Upper lobe of right lung (tissue), 1 donor: Measurements from ENCODE around the gene C1orf21. TPM values are rescaled to one million over a fixed set of nuclear protein-coding genes. Genes with fewer than 3 reads are reported as not detected.

Experiments
- ATAC-seq: fragments of 200-7000 bp; cut with Tn5 transposase; one replicate; pipeline ENCODE4 v1.9.1; 2020; ENCODE audit warnings: mild to moderate bottlenecking, moderate library complexity
- DNase-seq: peaks from one replicate; pipeline ENCODE4 v3.0.0-alpha.2; 2020
- H3K27ac ChIP-seq: fragments of 200-600 bp; one replicate; pipeline ENCODE4 v1.8.0; 2022
- H3K27me3 ChIP-seq: fragments of 200-600 bp; one replicate; pipeline ENCODE4 v1.8.0; 2022; ENCODE audit warnings: mild to moderate bottlenecking
- H3K36me3 ChIP-seq: fragments of 200-600 bp; one replicate; pipeline ENCODE4 v1.8.0; 2022
- H3K4me1 ChIP-seq: fragments of 200-600 bp; one replicate; pipeline ENCODE4 v1.8.0; 2022
- H3K4me3 ChIP-seq: fragments of 200-600 bp; one replicate; pipeline ENCODE4 v1.8.0; 2022; ENCODE audit warnings: mild to moderate bottlenecking
- H3K9me3 ChIP-seq: fragments of 200-600 bp; one replicate; pipeline ENCODE4 v1.8.0; 2022
- intact Hi-C: fragments of 100-400 bp; cut with DNase I; formaldehyde crosslinking; loops from one replicate; pipeline ENCODE4 v1.11.0; 2022
- total RNA-seq: library from RNA; stranded (reverse); fragmentation: NEBNext Ultra II Directional; extraction: Animal tissue kit (Norgen Biotek cat#: 25700); gene quantifications from one replicate; pipeline ENCODE4 v1.2.1, GENCODE V29; 2021
- TF ChIP-seq, protein P1 (sequence below): fragments of 200-600 bp; IDR thresholded peaks from one replicate; pipeline ENCODE4 v1.8.0; 2022; ENCODE audit warnings: antibody characterized with exemption
- donor health status: DM: no; HTN: yes; CAD: no; lungs with severe emphysema.

The C1orf21 gene
- total RNA-seq, 1 donor from 2014 or later = 78.8 TPM

DNA sequence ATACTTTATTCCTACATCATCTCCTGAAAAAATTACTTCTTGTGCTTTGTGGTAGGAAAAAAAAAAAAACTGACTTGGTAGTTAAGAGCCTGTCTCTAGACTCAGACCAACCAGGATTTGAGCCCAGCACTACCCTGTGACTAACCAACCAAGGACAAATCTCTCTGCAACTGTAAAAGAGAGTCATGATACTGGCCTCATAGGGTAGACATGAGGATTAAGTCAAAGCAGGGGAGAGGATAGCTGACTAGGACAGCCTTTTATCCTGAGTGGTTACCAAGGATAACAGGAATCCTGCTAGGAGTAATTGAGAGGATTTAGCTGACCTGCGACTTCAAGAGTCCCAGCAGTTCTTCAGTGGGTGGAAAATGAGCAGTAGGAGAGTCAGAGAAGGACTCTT is 112.8 kb downstream of the C1orf21 start:
- intact Hi-C loops = no loop called here
- H3K4me1 ChIP-seq = no peaks in the 10 kb centered on the region
- no peaks in the 10 kb centered on the region for H3K9me3 ChIP-seq
- H3K27me3 ChIP-seq = no peaks in the 10 kb centered on the region
- H3K36me3 ChIP-seq = no peaks in the 10 kb centered on the region
- TF ChIP-seq, protein P1, sequence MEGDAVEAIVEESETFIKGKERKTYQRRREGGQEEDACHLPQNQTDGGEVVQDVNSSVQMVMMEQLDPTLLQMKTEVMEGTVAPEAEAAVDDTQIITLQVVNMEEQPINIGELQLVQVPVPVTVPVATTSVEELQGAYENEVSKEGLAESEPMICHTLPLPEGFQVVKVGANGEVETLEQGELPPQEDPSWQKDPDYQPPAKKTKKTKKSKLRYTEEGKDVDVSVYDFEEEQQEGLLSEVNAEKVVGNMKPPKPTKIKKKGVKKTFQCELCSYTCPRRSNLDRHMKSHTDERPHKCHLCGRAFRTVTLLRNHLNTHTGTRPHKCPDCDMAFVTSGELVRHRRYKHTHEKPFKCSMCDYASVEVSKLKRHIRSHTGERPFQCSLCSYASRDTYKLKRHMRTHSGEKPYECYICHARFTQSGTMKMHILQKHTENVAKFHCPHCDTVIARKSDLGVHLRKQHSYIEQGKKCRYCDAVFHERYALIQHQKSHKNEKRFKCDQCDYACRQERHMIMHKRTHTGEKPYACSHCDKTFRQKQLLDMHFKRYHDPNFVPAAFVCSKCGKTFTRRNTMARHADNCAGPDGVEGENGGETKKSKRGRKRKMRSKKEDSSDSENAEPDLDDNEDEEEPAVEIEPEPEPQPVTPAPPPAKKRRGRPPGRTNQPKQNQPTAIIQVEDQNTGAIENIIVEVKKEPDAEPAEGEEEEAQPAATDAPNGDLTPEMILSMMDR = no peak
- no peak overlapping the region for H3K27ac ChIP-seq
- no peak for ATAC-seq
- no peak for DNase-seq
- H3K4me3 ChIP-seq = no peak overlapping the region

DNA sequence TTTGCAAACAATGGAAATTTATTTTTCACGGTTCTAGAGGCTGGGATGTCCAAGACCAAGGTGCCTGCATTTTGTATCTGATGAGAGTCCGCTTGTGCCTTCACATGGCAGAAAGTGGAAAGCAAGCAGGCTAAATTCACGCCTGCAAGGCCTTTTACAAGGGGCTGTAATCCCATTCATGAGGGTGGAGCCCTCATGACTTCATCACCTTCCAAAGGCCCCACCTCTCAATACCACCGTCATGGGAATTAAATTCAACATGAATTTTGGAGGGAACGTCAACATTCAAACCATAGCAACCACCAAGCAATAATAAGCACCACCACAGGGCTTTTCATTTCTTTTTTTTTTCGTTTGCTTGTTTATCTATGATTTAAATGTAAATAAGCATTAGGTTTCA is 115.3 kb downstream of the C1orf21 start:
- no peaks in the 10 kb centered on the region for H3K36me3 ChIP-seq
- DNase-seq (no peak), ATAC-seq (no peak)
- no peak overlapping the region for H3K27ac ChIP-seq
- intact Hi-C loops = no loop called here
- H3K9me3 ChIP-seq = no peaks in the 10 kb centered on the region
- H3K4me3 ChIP-seq = no peak overlapping the region
- H3K4me1 ChIP-seq = peaks cover 9% of the 10 kb centered on the region
- TF ChIP-seq, protein P1 = no peak
- H3K27me3 ChIP-seq = no peaks in the 10 kb centered on the region

DNA sequence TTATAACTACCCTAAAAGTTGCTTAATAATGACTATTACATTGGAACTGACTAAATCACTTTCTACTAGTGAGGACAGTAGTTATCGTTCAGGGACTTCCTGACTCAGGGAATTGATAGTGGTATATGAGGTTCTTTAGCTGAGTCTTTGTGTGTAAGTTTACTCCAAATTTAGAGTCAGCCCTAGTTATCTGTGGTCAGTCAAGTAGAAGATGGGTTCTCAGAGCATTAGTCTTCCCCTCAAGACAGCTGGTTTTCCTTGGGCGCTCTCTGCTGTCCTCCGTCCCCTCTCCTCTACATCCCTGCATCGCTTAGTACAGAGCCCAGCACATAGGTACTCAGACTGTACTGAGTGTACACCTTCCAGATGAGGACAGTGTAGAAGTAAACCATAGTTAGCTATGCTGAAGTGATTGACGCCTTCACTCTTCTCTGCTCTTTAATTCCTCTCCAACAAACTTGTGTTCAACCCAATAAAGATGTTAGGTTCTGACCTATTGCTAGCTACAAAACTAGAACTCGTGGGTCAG is 116.5 kb downstream of the C1orf21 start:
- Histone ChIP-seq H3K9me3 (no peaks in the 10 kb centered on the region), H3K27me3 (no peaks in the 10 kb centered on the region), H3K4me3 (no peak overlapping the region), H3K36me3 (no peaks in the 10 kb centered on the region), H3K27ac (no peak overlapping the region), H3K4me1 (peaks cover 20% of the 10 kb centered on the region)
- TF ChIP-seq, protein P1 = no peak
- intact Hi-C loops = no loop called here
- DNase-seq = no peak
- no peak for ATAC-seq

DNA sequence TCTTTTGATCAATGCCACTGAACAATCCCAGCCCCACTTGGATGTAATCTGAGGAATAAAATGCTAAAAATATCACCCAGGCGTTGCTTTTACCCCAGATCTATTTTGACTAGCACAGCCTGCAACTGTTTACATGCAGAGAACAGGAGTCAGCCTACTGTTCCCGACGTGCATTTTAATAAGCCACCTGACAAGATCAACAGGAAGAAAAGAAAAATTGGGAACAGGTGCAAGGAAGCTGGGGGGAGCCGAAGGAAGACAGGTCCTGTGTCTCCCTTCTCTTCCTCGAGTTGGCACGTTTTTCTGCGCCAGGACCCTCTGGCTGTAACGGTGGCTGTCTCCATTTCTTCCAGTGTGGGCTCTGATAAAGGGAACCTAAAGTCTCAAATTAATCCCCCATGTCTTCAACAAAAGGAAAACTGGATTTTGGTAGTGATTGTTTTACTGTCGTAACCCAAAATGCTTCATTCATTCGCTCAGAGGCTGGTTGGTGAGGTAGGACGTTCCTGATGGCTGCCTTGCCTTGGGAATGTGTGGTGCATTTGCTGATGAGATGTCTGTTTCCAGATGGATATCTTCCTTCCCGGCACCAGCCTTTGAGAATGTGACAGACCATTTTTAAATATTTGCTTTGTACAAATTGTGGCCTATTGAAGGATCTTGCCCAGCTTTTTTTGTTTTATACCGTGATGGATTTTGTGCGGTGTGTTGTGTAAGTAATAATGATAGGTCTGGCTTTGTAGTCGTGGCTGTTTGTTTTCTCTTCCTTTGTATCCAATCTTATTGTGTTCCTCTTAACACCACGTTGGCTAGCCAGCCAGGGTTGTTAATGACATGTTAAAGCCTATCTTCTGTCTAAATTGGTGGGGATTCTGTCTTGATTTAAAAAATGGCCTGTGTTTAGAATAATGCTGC is 117.5 kb downstream of the C1orf21 start:
- DNase-seq (no peak), ATAC-seq (no peak)
- H3K27ac ChIP-seq = no peak overlapping the region
- intact Hi-C loops = no loop called here
- no peaks in the 10 kb centered on the region for H3K27me3 ChIP-seq
- H3K4me3 ChIP-seq = no peak overlapping the region
- no peaks in the 10 kb centered on the region for H3K9me3 ChIP-seq
- TF ChIP-seq, protein P1 = no peak
- H3K36me3 ChIP-seq = no peaks in the 10 kb centered on the region
- H3K4me1 ChIP-seq = peaks cover 30% of the 10 kb centered on the region

DNA sequence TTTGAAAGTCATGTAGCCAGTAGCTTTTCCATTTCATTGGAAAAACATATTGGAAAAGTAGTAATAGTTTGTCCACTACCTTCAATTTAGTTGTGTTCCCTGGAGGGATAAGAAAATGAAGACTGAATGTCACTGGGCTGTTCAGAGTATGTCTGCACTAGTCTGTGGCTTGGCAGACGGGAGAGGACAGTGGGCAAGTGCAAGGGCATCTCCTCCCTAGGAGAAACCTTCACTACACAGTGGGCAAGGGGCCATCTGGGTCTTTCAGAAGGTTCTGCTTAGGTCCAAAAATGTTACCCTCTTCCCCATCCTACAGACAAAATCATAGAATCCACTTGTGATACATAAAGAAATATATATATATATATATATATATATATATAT is 118.1 kb downstream of the C1orf21 start:
- Histone ChIP-seq H3K9me3 (no peaks in the 10 kb centered on the region), H3K36me3 (no peaks in the 10 kb centered on the region), H3K4me3 (no peak overlapping the region), H3K4me1 (peaks cover 31% of the 10 kb centered on the region), H3K27me3 (no peaks in the 10 kb centered on the region), H3K27ac (no peak overlapping the region)
- DNase-seq (no peak), ATAC-seq (no peak)
- intact Hi-C loops = no loop called here
- TF ChIP-seq, protein P1 = no peak
